ENCODE results near the gene FAM193A. TPM values are rescaled to one million over a fixed set of nuclear protein-coding genes. Genes with fewer than 3 reads are reported as not detected.
A peak's percentile ranks its signal among the peaks of the same experiment; 100 is the strongest.

The FAM193A gene
- total RNA-seq, 1 experiment from 2014 or later, result 38.2 TPM

- Histone ChIP-seq H3K36me3 (ENCODE audit: insufficient read depth, low read length, poor library complexity, severe bottlenecking) (peaks cover 36% of the 10 kb centered on the region), H3K27me3 (replicated peaks; ENCODE audit: insufficient read depth, low read depth, low read length, poor library complexity) (no peaks in the 10 kb centered on the region), H3K27ac (ENCODE audit: low read depth, low read length, poor library complexity, severe bottlenecking) (peak overlapping the region; percentile 51), H3K9me3 (ENCODE audit: low read depth, low read length, poor library complexity, severe bottlenecking) (no peaks in the 10 kb centered on the region), H3K4me1 (ENCODE audit: insufficient read depth, low read length, poor library complexity, severe bottlenecking) (peaks cover 22% of the 10 kb centered on the region), H3K4me3 (ENCODE audit: low read depth, low read length, poor library complexity, severe bottlenecking) (no peak overlapping the region)
- CTCF ChIA-PET, result interaction anchor here (0.5 kb wide), 1 partner anchor 292 kb away, joined by 3 read pairs; no protein-coding TSS in a partner anchor
- POLR2A ChIA-PET (ENCODE audit: low non-redundant PET), result no interaction called here
- no peak for DNase-seq (ENCODE audit: low spot score)
- BruUV-seq (replicated peaks), result no TSS peak
- intact Hi-C loops (cut with micrococcal nuclease; ENCODE audit: unreplicated experiment), result no loop called here
- TF ChIP-seq CTCF (conservative IDR thresholded peaks at IDR 0.05; ENCODE audit: low read depth, low read length), result no peak
Observed at GRCh38 chr4:2745516-2745915, 209.1 kb downstream of the FAM193A start.

- peak; percentile 89 for DNase-seq (ENCODE audit: low spot score)
- H3K27ac ChIP-seq (ENCODE audit: low read depth, low read length, poor library complexity, severe bottlenecking), result peak overlapping the region; percentile 51
- intact Hi-C loops (cut with micrococcal nuclease; ENCODE audit: unreplicated experiment), result no loop called here
- peaks cover 22% of the 10 kb centered on the region for H3K4me1 ChIP-seq (ENCODE audit: insufficient read depth, low read length, poor library complexity, severe bottlenecking)
- TF ChIP-seq CTCF (conservative IDR thresholded peaks at IDR 0.05; ENCODE audit: low read depth, low read length) (no peak), EZH2 (IDR thresholded peaks at IDR 0.05; ENCODE audit: borderline replicate concordance, low read depth, low read length, poor library complexity, severe bottlenecking) (no peak)
- no peaks in the 10 kb centered on the region for H3K9me3 ChIP-seq (ENCODE audit: low read depth, low read length, poor library complexity, severe bottlenecking)
- BruUV-seq (replicated peaks), result TSS peak; percentile 58
- H3K4me3 ChIP-seq (ENCODE audit: low read depth, low read length, poor library complexity, severe bottlenecking), result no peak overlapping the region
- peaks cover 36% of the 10 kb centered on the region for H3K36me3 ChIP-seq (ENCODE audit: insufficient read depth, low read length, poor library complexity, severe bottlenecking)
- H3K27me3 ChIP-seq (replicated peaks; ENCODE audit: insufficient read depth, low read depth, low read length, poor library complexity), result no peaks in the 10 kb centered on the region
- ChIA-PET CTCF (no interaction called here), POLR2A (ENCODE audit: low non-redundant PET) (no interaction called here)
Observed at GRCh38 chr4:2745981-2746806, 209.7 kb downstream of the FAM193A start.

- H3K4me3 ChIP-seq (ENCODE audit: low read depth, low read length, poor library complexity, severe bottlenecking), result no peak overlapping the region
- ChIA-PET CTCF (no interaction called here), POLR2A (ENCODE audit: low non-redundant PET) (no interaction called here)
- H3K27me3 ChIP-seq (replicated peaks; ENCODE audit: insufficient read depth, low read depth, low read length, poor library complexity), result no peaks in the 10 kb centered on the region
- BruUV-seq (replicated peaks), result no TSS peak
- H3K9me3 ChIP-seq (ENCODE audit: low read depth, low read length, poor library complexity, severe bottlenecking), result no peaks in the 10 kb centered on the region
- peaks cover 22% of the 10 kb centered on the region for H3K4me1 ChIP-seq (ENCODE audit: insufficient read depth, low read length, poor library complexity, severe bottlenecking)
- peaks cover 36% of the 10 kb centered on the region for H3K36me3 ChIP-seq (ENCODE audit: insufficient read depth, low read length, poor library complexity, severe bottlenecking)
- no peak for TF ChIP-seq EZH2 (IDR thresholded peaks at IDR 0.05; ENCODE audit: borderline replicate concordance, low read depth, low read length, poor library complexity, severe bottlenecking)
- TF ChIP-seq CTCF (conservative IDR thresholded peaks at IDR 0.05; ENCODE audit: low read depth, low read length), result no peak
- DNase-seq (ENCODE audit: low spot score), result no peak
- peak overlapping the region; percentile 51 for H3K27ac ChIP-seq (ENCODE audit: low read depth, low read length, poor library complexity, severe bottlenecking)
- intact Hi-C loops (cut with micrococcal nuclease; ENCODE audit: unreplicated experiment), result no loop called here
Observed at GRCh38 chr4:2746891-2747695, 210.6 kb downstream of the FAM193A start.
